ENCODE measurements around the gene MYPN.

DNA sequence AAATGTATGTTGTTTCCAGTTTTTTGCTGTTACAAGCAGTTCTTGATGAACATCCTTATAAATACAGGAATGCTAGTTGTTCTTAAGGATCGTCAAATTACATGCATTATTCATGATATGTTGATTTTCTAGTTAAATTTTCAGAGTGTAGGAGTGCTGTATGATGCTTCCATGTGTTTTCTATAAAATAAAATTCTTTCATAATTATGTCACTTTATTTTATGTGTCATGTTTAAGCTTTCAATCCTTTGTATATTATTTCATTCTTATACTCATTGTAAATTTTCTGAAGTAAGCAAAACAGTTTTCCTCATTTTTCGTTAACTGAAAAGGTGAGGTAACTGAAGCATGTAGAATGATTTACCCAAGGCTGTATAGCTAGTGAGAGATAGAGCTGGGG lies 16.8 kb upstream of the MYPN start:
- TF ChIP-seq CTCF (IDR thresholded peaks at IDR 0.05) (no peak), POLR2A (IDR thresholded peaks at IDR 0.05) (no peak)
